A549 (cell line): ENCODE data around the gene NGDN.

Source experiments
- CBX2 ChIP-seq: fragments of 200-600 bp; sonication (generic); IDR thresholded peaks from 2 replicates; pipeline ENCODE4 v1.6.1; 2016; ENCODE audit warnings: low read depth, mild to moderate bottlenecking, borderline replicate concordance
- CTCF ChIP-seq: fragments of >200 bp; sonication (Bioruptor Twin); formaldehyde crosslinking; IDR thresholded peaks from 3 replicates; pipeline ENCODE4 v1.5.1; 2016
- EP300 ChIP-seq, 2 experiments: fragments of >200 bp; sonication (Bioruptor Twin); formaldehyde crosslinking; IDR thresholded peaks; 2 replicates in 1 of 2; 3 replicates in 1 of 2; pipeline ENCODE4 v1.6.1; 2016 to 2017
- JUN ChIP-seq, 2 experiments: fragments of >200 bp; sonication (Bioruptor Twin); formaldehyde crosslinking; IDR thresholded peaks; 2 replicates in 1 of 2; 3 replicates in 1 of 2; pipeline ENCODE4 v1.6.1; 2016 to 2017
- JUNB ChIP-seq: fragments of >200 bp; sonication (Bioruptor Twin); formaldehyde crosslinking; IDR thresholded peaks from 2 replicates; pipeline ENCODE4 v1.6.1; 2016
- MYC ChIP-seq: IDR thresholded peaks from 2 replicates; pipeline ENCODE4 v1.6.1; 2012; ENCODE audit warnings: mild to moderate bottlenecking, inconsistent platforms, low read length, improper control_type of control experiment, borderline replicate concordance
- POLR2A ChIP-seq: IDR thresholded peaks from 2 replicates; pipeline ENCODE4 v1.6.1; 2012; ENCODE audit warnings: mild to moderate bottlenecking, low read length
- RAD21 ChIP-seq, 2 experiments: fragments of >200 bp in 1 of 2; sonication (Bioruptor Twin) in 1 of 2; formaldehyde crosslinking in 1 of 2; IDR thresholded peaks in 1 of 2; conservative IDR thresholded peaks in 1 of 2; 2 replicates in 1 of 2; 3 replicates in 1 of 2; pipeline ENCODE4 v1.6.1; 2012 to 2018; ENCODE audit warnings: inconsistent platforms in 1 of 2
- RARB ChIP-seq: fragments of 250-450 bp; sonication (Bioruptor Pico); IDR thresholded peaks from 2 replicates; pipeline ENCODE4 v1.8.0; 2021; ENCODE audit warnings: mild to moderate bottlenecking, moderate library complexity
- REST ChIP-seq: fragments of 200-600 bp; sonication (generic); IDR thresholded peaks from 2 replicates; pipeline ENCODE4 v1.6.1; 2016; ENCODE audit warnings: antibody characterized with exemption, mild to moderate bottlenecking, moderate library complexity
- RNF2 ChIP-seq: fragments of 200-600 bp; sonication (generic); IDR thresholded peaks from 2 replicates; pipeline ENCODE4 v1.6.1; 2016; ENCODE audit warnings: low read depth, mild to moderate bottlenecking, antibody characterized with exemption, moderate library complexity, borderline replicate concordance
- SMC3 ChIP-seq: fragments of >200 bp; sonication (Bioruptor Twin); formaldehyde crosslinking; IDR thresholded peaks from 3 replicates; pipeline ENCODE4 v1.6.1; 2018; ENCODE audit warnings: inconsistent platforms
- TP53 ChIP-seq: fragments of 250-450 bp; sonication (Bioruptor Pico); IDR thresholded peaks from 2 replicates; pipeline ENCODE4 v1.5.0; 2021; ENCODE audit warnings: mild to moderate bottlenecking, moderate library complexity

GRCh38 chr14:23520899-23521533 is 51.5 kb downstream of the NGDN start:
- TF ChIP-seq RNF2 = no peak
- no peak for TF ChIP-seq CBX2
- no peak for TF ChIP-seq CTCF
- no peak for TF ChIP-seq RAD21 (conservative IDR thresholded peaks at IDR 0.05 in 1 of 2, IDR thresholded peaks at IDR 0.05 in 1 of 2)
- TF ChIP-seq EP300 (IDR thresholded peaks at IDR 0.05) = no peak
- no peak for TF ChIP-seq JUNB
- TF ChIP-seq RARB (CRISPR knock-in tag) = no peak
- TF ChIP-seq SMC3 = no peak
- no peak for TF ChIP-seq MYC
- no peak for TF ChIP-seq JUN (IDR thresholded peaks at IDR 0.05)
- TF ChIP-seq TP53 (CRISPR knock-in tag) = no peak
- TF ChIP-seq REST = no peak
- no peak for TF ChIP-seq POLR2A
